Stimulated activated CD8-positive, alpha-beta memory T cell treated with anti-CD3 and anti-CD28 coated beads, Interleukin-7, amount 100 ng/mL, for 1 hour (primary cell): Measurements from ENCODE around the gene APOLD1.

Experiments
- DNase-seq, 2 donors: peaks; one replicate each; pipeline ENCODE4 v3.0.0-alpha.2; 2020; ENCODE audit warnings: low read depth in 2 of 2

APOLD1 gene

DNA sequence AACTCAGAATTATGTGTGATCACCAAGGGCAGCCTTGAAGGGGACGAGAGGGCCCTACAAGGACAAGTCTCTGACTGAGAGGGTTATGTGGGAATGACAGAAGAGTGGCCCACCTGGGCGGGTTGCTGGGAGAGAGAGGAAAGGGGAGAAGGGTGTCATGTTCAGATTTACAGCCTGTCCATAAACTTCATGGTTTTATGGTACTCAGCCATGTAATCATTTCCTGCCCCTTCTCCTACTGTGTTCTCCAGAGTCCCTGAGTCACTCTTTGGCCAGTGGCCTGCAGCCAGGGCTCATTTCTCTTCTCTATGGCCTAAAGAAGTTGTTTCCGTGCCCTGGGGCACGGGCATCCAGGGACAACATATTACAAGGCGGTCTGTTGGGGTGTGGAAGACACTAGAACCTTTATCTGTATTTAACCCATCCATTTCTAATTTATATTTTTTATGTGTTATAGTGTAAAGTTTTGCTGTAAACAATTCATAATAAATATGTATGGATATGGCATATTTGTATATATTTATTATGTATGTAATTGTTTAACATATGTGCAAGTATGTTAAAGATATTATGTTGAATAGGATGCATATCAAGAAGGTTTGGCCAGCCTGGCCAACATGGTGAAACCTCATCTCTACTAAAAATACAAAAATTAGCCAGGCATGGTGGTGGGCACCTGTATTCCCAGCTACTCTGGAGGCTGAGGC lies 54.6 kb downstream of the APOLD1 start:
- no peak for DNase-seq

DNA sequence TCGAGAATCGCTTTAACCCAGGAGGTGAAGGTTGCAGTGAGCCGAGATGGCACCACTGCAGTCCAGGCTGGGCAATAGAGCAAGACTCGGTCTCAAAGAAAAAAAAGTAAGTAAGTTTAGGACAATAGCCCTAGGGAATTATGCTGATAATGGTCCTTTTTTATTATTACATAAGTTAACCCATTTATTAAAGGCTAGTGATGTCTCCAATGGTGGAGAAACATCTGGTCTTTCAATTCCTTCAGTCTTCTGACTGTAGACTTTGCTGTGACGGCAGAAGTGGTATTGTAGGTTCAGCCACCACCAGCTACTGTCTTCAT lies 55.1 kb downstream of the APOLD1 start:
- DNase-seq = no peak
